CD4-positive, alpha-beta T cell treated with Interleukin-6 for 4 hours (primary cell): ENCODE data around the gene MMS19.

Experiments used
- DNase-seq: peaks from one replicate; pipeline ENCODE4 v3.0.0-alpha.2; 2020; ENCODE audit warnings: mixed read lengths

MMS19 gene

DNA sequence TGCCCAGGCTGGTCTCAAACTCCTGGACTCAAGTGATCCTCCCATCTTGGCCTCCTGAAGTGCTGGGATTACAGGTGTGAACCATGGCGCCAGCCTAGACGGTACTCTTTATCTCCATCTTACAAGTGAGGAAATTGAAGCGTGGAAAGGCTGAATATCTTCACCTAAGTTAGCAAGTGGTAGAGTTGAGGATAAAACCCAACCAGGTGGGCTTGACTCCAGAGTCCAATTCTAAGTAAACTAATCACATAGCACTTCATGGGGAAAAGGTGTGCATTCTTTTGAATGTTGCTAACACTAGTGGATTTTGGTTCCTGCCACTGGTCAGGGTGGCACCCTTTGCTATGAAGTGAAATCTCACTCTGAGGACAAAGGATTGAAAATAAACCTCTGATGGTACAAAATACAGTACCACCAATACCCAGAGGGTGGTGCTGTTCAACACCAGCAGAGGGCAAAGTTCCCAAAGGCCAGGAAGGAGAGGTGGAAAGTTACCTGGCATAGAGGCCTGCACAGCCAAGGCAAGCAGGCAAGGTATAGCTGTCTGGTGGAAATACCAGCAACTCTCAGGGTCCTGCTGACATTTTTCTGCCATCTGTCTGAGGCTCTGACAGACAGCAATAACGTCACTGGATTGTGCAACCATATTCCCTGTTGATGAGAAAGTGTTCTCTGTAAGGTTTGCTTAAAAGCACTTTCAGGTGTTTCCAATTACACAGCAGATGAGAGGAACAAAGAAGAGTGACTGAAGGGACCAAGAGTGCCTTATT, 34.7 kb downstream of the MMS19 start:
- DNase-seq, result peak; percentile 52

DNA sequence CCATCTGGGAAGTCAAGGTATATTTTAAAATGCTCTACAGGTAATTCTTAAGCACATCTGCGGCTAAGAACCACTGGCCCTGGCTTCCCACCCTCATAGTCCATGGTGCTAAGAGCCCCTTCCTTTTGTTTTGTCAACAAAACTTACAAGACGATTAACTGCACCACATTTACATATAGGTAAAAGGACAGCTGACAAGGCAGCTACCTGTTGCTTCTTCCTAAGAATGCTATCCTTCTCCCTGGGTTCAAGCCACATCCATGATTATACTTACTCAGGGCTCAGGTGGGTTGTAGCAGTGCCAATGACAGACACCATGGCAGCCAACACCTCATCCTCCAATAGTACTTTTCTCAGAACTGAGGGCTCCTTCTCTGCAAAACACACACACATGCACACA, 35.9 kb downstream of the MMS19 start:
- DNase-seq, result no peak

DNA sequence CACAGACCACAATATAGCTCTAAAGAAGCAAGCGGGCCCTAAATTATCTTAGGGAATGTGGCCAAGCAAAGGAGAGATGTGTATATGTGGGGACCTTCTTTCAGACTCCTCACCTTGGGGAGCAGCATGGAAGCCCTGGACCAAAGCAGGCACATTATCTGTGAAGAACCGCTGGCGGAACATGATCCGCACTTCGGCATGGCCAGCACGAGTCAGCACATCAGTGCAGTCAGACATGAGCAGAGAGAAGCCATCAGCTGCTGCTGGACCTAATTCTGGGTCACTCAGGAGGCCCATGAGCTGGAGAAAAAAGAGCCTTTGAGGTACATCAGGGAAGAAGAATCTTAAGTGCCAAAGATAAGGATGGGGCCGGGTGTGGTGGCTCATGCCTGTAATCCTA, 38.3 kb downstream of the MMS19 start:
- no peak for DNase-seq

DNA sequence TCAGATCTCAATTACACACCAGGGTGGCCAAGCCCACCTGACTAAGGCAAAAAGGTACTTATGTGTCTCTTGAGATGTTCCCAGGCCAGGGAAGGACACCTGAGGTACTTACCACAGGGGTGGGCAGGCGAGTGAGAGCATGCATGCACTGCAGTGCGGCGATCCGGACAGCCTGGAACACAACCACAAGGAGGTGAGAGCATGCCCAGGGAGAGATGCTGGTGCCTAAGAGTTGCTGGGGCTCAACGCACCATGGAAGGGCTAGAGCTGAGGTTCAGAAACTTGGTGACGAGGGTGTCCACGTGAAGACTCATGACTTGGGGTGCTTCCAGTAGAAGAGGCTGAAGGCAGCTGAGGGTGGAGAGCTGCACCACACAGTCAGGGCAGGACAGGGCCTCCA, 39.1 kb downstream of the MMS19 start:
- DNase-seq, result no peak

DNA sequence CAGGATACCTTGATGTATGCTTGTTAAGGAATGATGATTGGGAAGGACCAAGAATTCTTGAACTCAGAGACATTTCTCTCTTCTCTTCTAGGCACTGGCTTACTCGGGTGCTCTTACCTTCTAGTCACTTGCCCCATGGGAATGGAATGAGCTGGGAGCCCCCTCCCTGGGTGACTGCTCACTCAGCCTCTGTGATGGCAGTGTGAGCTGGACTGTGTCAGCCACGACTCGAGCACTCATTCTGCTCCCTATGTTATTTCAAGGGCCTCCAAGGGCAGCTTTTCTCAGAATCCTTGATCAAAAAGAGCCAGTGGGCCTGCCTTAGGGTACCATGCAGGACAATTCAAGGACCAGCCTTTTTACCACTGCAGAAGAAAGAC, 41.5 kb downstream of the MMS19 start:
- no peak for DNase-seq

DNA sequence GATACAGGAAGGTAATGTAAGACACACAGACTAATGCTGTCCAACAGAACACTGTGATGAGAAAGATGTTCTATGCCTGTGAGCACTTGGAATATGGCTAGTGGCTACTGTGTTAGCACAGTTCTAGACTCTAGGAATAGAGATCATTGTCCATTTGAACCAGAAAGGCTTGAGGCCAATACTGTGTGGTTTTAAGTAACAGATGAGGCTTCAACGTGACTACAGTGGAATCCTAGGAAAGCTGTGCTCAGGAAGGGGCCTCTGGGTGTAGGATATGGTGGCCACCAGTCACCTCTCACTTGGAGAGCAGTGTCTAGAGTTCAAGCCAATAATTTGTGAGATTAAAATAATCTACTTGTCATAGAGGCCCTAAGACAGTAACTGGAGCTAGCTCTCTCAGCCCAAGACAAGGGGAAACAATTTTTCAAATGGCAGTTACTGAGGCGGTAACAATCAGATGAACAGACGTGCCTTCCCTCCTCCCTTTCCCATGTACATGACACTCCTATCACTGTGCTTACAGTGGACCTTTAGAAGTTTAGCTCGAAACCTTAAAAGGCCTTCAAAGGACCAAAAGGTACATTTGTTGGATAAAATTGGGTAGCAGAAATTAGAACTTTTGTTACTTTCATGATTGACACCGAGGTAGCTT, 42.1 kb downstream of the MMS19 start:
- no peak for DNase-seq

DNA sequence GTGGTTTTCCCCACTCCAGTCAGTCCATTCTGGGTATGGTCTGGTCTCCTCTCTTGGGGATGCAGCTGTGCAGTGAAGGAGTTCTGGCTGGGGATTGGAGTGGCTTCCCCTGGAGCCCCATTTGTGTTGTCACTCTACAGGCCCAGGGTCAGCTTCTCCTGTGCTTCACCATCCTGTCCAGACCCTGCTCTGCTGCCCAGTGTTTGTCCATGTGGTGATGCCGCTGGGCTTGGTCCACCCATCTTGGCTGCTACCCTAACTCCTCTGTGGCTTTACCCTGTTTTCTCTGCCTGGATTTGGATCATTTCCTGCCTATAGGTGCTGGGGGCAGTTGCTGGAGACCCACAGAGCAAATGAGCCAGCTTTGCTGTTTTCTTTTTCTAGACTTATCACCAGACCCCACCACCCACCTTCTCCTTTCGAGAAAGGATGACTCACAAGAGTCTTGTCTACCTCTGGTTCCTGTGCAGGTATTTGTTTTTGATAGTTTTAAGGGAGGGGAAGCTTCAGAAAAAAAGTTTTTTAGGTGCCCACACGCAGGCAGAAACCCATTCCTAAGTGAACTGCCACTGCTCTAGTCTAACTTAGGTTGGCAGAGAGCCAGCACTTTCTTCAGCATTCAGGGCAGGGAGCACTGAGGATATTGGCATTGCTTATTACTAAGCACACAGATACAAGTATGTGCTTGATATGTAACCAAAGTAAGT, 43.7 kb downstream of the MMS19 start:
- peak; percentile 72 for DNase-seq

DNA sequence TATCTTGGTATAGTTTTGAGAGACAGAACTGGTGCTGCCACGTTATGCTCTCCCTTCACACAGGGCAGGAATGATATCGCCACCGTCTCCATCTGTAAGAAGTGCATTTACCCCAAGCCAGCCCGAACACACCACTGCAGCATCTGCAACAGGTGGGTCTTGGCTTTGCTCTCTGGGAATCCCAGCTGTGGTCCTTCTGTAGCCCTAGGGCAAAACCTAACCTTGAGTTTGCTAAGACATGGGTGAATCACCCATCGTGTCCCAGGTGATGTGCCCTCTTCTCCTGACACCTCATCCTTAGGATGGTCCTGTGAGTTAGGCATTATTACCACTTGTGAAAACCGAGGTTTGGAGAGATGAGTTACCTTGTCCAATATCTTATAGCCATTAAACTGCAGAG, 45.9 kb downstream of the MMS19 start:
- DNase-seq, result no peak

DNA sequence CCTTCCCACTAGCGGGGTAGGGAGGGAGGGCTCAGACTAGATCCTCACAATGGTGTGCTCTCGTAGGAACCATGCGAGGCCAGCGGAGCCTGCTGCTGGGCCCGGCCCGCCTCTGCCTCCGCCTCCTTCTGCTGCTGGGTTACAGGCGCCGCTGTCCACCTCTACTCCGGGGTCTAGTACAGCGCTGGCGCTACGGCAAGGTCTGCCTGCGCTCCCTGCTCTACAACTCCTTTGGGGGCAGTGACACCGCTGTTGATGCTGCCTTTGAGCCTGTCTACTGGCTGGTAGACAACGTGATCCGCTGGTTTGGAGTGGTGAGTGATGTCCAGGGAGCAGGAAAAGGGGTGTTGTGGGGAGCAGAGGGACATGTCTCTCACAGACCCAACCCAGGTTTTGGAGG, 46.6 kb downstream of the MMS19 start:
- DNase-seq, result no peak

DNA sequence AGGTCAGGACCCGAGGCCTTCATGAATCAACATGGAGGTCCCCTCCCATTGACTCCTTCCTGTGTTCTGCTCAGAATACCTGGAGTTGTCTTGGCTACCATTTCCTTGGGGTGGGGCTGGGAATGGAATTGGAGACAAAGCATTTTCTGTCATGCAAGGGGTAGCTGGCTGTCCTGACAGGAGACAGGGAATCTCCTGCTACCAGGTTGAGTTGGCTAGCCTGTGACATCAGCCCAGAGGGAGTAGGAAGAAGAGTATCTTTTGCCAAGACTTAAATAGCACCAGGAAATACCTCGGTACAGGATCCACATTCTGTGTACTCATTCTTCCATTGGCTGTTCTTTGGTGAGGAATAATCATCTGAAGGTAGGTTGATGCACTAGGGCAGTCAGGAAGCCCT, 47.4 kb downstream of the MMS19 start:
- no peak for DNase-seq

DNA sequence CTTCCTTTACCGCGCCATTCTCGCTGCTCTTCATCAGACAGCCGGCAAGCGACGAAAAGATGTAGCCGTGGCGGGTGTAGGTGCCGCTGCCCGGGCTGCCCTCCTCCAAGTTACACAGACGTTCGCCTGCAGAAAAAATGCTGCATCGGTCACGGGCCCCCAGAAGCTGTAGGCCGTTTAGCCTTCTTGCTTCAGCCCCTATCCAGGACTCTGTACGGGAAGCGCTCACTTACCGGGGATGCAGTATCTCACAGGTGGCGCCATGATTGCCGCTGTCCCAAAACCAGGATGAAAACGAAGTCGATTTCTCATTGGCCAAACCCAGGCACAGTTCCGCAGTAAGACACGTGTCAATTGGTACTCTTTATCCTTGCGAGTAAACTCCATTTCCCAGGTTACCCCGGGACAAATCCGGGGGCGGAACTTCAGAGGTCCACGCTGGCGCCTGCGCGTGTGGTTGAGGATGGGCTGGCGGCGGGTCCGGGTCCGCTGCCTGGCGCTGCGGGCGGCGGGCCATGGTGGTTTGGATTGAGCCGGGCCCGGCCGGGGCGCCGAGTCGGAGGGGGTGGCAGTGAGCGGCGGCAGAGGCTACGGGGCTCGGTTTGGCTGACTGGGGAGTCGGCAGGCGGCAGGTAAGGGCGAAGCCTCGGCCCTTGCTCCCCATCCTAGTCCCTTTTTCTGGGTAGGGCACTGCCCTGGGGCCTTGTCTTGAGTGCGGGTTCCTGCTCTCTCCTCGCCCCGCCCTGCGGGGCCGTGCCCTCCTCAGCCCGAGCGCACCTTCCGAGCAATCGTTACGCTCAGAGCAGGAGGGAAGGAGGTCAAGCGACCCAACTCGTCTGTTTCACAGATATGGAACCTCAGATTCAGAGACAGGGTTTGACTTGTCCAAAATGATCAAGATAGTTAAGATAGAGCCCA, 52.2 kb downstream of the MMS19 start, which contains the start of the genes EXOSC1 and ZDHHC16:
Gene EXOSC1, minus strand, starts transcription at position 285 of the 918 bp plus-strand sequence. Its CDS starts 21 bp downstream, at position 264.
Gene ZDHHC16, plus strand, starts transcription at position 454 of the 918 bp plus-strand sequence. CDS start 5,501 bp downstream, outside the sequence.
- DNase-seq, result peak; percentile 91

DNA sequence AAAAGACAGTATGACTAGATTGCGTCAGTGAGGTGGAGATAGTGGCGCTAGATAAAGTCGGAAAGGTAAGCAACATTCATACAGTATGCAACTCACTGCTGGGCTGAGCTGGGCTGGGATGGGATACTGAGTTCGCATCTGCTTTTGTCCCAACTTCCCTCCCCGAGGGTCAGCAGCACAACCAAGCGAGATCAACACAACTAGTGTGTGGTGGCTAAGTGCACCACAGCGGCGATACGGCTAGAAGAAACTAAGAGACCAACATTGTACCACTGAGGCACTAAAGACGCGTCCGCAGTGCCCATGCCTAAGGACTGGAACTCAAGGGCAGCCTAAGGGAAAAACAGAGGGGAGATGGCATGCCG, 52.9 kb downstream of the MMS19 start:
- DNase-seq, result no peak

DNA sequence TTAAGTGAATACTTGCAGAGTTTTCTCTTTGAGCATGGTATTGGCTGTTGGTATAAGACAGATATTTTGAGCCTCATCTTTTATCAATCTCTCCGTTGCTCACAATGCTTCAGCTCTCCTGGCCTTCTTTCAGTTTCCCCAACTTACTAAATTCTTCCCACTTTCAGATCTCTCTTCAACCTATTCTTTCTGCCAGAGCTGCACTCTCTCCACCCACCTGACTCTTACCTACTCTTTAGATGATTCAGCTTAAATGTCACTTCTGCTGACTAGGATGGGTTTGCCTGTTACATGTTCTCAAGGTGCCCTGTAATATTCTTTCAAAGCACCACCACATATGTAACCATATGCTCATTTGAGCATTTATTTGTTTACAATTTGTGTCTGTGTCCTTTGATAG, 54.0 kb downstream of the MMS19 start:
- no peak for DNase-seq

DNA sequence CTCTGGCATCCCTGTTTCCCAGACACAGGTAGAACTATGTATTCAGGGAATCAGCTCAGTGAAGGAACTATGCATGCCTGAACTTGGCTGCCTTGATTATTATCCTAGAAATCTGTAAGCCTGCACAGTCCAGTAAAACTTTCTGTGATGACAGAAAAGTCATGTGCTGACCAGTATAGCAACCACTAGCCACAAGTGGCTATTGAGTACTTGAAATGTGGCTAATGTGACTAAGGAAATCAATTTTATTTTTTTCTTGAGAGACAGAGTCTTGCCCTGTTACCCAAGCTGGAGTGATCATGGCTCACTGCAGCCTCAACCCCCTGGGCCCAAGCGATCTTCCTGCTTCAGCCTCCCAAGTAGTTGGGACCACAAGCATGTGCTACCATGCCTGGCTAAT, 55.9 kb downstream of the MMS19 start:
- no peak for DNase-seq

DNA sequence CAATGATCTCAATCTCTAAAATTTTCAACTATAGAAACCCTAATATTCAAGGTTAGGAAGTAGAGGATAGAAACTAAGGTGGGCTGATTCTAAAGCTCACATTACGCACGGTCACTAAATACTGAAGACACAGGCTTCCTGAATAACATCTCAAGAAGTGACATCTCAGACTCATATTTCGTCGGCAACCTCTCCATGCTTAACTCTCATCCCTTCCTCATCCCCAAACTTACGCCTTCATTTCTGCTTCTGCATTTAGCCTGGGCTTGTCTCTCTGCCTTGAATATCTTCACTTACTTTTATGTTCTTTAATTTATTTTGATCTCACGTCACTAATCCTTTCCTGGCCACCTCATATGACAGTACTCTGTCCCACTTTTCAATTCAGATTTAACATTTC, 63.0 kb downstream of the MMS19 start:
- no peak for DNase-seq

DNA sequence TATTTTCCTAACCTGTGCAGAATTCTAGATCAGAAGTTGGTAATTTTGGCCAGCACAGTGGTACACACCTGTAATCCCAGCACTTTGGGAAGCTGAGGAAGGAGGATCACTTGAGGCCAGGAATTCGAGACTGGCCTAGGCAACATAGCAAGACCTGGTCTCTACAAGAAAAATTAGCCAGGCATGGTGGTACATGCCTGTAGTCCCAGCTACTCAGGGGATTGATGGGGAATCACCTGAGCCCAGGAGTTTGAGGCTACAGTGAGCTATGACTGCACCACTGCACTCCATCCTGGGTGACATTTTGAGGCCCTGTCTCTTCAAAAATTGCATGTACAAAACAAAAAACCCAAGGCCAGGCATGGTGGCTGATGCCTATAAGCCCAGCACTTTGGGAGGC, 63.7 kb downstream of the MMS19 start:
- DNase-seq, result no peak

DNA sequence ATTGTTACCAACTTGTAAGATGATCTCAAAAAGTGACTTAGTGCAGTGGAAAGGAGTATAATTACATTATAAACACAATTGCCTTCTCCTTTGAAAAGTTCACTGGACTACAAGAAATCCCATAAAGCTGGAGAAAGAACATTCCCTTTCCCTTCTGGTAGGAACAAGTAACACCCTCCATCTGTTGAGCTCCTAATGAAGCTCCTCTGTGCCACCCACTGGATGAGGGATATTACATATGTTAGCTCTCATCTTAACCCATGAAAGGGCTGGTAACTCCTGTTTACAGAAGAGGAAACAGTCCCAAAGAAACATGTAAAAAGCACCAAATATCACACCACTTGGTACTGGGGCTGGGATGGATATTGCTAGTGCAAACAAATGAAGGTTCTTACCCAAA, 64.2 kb downstream of the MMS19 start:
- DNase-seq, result no peak

DNA sequence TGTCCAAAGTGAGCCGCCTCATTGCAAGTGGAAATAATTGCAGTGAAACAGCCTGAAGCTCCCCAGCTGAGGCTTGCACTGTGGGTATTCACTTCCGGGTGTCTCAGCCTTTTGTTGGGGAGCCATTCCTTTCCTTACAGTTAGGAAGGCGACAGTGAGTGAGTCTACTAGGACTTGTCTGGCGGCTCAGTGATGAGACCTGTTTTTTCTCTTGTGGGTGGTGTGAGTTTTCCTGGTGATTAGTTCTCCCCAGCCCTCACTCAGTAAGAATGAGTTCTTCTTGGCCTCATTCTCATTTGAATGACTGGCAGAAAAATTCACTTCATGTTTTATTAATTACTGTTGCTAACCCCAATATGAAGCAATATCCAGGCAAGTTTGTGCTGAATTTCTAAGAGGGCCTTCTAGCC, 69.6 kb downstream of the MMS19 start:
- DNase-seq, result peak; percentile 40

DNA sequence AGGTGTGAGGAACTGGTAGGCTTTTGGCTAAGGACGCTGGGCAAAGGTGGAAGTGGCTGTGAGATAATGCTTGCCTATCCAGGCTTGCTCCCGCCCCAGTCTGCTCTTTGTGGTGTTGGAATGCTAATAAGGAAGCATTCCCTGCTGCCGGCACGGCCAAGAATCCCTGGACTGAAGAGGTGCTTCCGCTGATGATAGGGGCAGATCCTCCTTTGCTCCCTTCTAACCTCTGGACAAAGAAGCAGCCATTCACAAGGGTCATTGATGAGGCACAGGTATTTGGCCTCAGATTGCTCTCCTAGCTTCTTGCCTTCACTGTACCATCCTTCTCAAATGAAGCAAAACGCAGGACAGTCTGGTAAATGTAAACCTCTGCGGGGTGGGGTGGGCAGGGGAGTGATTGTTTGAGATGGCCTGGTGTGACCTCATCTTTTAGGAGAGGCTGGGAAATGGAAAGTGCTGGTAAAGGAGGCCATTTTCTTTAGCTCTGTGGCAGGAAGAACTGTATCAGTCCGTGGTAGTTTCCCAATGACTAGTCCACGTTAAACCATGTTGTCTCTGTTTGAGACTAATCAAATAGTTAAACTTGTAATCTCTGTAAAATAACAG, 70.5 kb downstream of the MMS19 start:
- DNase-seq, result no peak

DNA sequence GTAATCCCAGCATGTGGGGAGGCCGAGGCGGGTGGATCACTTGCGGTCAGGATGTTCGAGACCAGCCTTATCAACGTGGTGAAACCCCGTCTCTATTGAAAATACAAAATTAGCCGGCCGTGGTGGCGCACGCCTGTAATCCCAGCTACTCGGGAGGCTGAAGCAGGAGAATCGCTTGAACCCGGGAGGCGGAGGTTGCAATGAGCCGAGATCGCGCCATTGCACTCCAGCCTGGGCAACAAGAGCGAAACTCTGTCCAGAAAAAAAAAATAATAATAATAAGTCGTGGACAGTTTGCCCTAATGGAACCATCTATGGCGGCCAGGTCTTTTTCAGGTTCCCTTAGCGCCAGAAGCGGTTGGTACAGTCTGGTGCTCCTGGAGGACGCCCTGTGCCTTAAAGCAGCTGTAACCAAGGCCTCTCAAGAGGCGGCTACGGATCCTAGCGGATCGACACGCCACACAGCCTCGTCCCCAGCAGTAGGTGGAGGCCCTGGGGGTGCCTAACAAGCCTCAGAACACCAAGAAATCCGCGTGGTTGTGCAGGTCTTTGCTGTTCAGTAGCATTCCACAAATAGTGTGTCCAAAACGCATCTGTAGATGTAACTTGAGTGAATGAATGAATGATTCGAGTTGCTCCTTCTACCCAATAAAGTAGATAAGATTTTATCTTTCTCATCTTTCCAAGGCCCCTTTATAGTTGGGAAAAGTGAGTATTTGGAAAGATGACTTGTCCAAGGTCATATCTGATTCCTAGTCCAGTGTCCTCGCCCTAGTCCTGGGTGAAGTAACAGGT, 71.2 kb downstream of the MMS19 start:
- peak; percentile 11 for DNase-seq

DNA sequence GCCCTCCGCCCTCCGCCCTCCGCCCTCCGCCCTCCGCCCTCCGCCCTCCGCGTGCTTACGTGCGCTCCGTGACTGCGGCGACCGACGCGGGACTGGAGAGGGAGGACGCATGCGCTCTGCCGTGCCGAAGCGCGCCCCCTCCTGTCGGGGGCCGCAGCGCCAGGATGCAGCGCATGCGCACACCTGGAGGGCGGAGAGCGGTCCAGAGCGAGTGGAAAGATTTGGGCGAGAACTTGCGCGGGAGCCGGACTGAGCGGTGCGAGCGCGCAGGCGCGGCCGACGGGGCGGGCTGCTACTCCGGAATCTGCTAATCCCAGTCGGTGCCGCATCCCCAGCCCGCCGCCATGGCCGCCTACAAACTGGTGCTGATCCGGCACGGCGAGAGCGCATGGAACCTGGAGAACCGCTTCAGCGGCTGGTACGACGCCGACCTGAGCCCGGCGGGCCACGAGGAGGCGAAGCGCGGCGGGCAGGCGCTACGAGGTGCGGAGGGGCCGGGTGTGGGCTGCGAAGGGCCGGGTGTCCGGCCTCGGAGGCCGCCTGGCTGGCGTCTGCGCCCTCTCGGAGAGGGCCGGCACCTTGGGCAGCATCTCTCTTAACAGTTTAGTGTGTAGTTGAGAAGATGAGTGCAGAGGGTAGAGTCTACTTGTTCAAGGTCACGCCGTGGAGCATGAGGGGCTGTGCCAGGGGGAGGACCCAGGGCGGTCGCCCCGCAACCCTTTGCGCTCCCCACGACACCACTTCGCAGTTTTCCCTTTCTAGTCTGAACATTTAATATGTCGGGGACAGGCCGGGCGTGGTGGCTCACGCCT, 72.1 kb downstream of the MMS19 start, which contains the start of gene PGAM1:
Gene PGAM1, plus strand, starts transcription at position 228 of the 812 bp plus-strand sequence. Its CDS starts 117 bp downstream, at position 345.
- peak; percentile 96 for DNase-seq
